CD4-positive, alpha-beta memory T cell (primary cell): Measurements from ENCODE around the gene MCM9. TPM values are rescaled to one million over a fixed set of nuclear protein-coding genes. Genes with fewer than 3 reads are reported as not detected.

Source experiments
- CTCF ChIA-PET: fragments of 350-600 bp; sonication (Branson Sonifier 250); formaldehyde crosslinking; loops from one replicate; lab custom pipeline; 2021; ENCODE audit warnings: inconsistent platforms; ENCODE audit not compliant: partially characterized antibody; lab: Charles Lee
- POLR2A ChIA-PET: fragments of 350-600 bp; sonication (Branson Sonifier 250); formaldehyde crosslinking; loops from one replicate; lab custom pipeline; 2021; ENCODE audit not compliant: partially characterized antibody; lab: Charles Lee
- DNase-seq, 5 donors: peaks; one replicate each; pipeline versions ENCODE4 v3.0.0 to v3.0.0-alpha.2; 2020 to 2022; ENCODE audit warnings: mixed read lengths in 1 of 5
- H3K27ac ChIP-seq: one replicate; pipeline ENCODE4 v1.7.0; 2013; ENCODE audit warnings: low read depth, low read length
- H3K27me3 ChIP-seq: 2 replicates; pipeline ENCODE4 v1.7.0; 2013; ENCODE audit warnings: mild to moderate bottlenecking, low read length, moderate library complexity; ENCODE audit not compliant: insufficient read depth
- H3K36me3 ChIP-seq: 2 replicates; pipeline ENCODE4 v1.7.0; 2013; ENCODE audit warnings: mild to moderate bottlenecking, low read length, moderate library complexity; ENCODE audit not compliant: insufficient read depth
- H3K4me1 ChIP-seq: 2 replicates; pipeline ENCODE4 v1.7.0; 2013; ENCODE audit warnings: mild to moderate bottlenecking, low read length, moderate library complexity; ENCODE audit not compliant: insufficient read depth
- H3K4me3 ChIP-seq, 2 donors: one replicate each; pipeline ENCODE4 v1.7.0; 2013; ENCODE audit warnings: low read length in 2 of 2, mild to moderate bottlenecking in 1 of 2
- H3K9me3 ChIP-seq, 2 donors: one replicate each; pipeline ENCODE4 v1.7.0; 2013; ENCODE audit warnings: low read length in 2 of 2, control low read depth in 1 of 2; ENCODE audit not compliant: control insufficient read depth in 1 of 2
- H3K27ac Mint-ChIP-seq, 7 donors: one replicate each; pipeline ENCODE4 v1.8.0; 2020 to 2021; ENCODE audit warnings: mixed read lengths in 7 of 7, mild to moderate bottlenecking in 6 of 7, inconsistent platforms in 3 of 7, moderate library complexity in 3 of 7
- H3K27me3 Mint-ChIP-seq, 2 donors: one replicate each; pipeline ENCODE4 v1.8.0; 2020 to 2021; ENCODE audit warnings: mixed read lengths in 2 of 2
- H3K36me3 Mint-ChIP-seq, 2 donors: one replicate each; pipeline ENCODE4 v1.8.0; 2020 to 2021; ENCODE audit warnings: mixed read lengths in 2 of 2, inconsistent platforms in 1 of 2, mild to moderate bottlenecking in 1 of 2
- H3K4me1 Mint-ChIP-seq, 4 donors: one replicate each; pipeline ENCODE4 v1.8.0; 2020 to 2021; ENCODE audit warnings: mixed read lengths in 4 of 4, mild to moderate bottlenecking in 1 of 4
- H3K4me3 Mint-ChIP-seq, 8 donors: one replicate each; pipeline ENCODE4 v1.8.0; 2020 to 2021; ENCODE audit warnings: mixed read lengths in 8 of 8, mild to moderate bottlenecking in 7 of 8, moderate library complexity in 6 of 8, inconsistent platforms in 3 of 8
- H3K9me3 Mint-ChIP-seq, 8 donors: one replicate each; pipeline ENCODE4 v1.8.0; 2020 to 2021; ENCODE audit warnings: mixed read lengths in 8 of 8, mild to moderate bottlenecking in 5 of 8, inconsistent platforms in 3 of 8, moderate library complexity in 1 of 8
- intact Hi-C: fragments of 100-400 bp; cut with micrococcal nuclease; formaldehyde crosslinking; loops from one replicate; pipeline ENCODE4 v1.15.1; 2023
- polyA plus RNA-seq, 2 donors: library from polyadenylated mRNA; unstranded; fragments of 300-500 nt; fragmentation: Illumina TruSeq; gene quantifications; one replicate each; pipeline ENCODE4 v1.2.3, GENCODE V29; 2021
- total RNA-seq, 2 experiments: library from RNA; stranded (reverse); gene quantifications; one replicate each; pipeline ENCODE4 v1.2.3, GENCODE V29; 2021

The MCM9 gene
- total and polyA plus RNA-seq, 4 experiments from 2014 or later, result 11.2 to 36.6 (median 24.5) TPM

- H3K27ac Mint-ChIP-seq, result no peak overlapping the region
- no peaks in the 10 kb centered on the region for H3K9me3 Mint-ChIP-seq
- no peak for DNase-seq
- no peaks in the 10 kb centered on the region for H3K27me3 ChIP-seq
- ChIA-PET POLR2A (no interaction called here), CTCF (interaction anchor here (14.2 kb wide), 1 partner anchor 139 kb away, joined by 245 read pairs; no protein-coding TSS in a partner anchor)
- no peak overlapping the region for H3K27ac ChIP-seq
- H3K36me3 Mint-ChIP-seq, result peaks cover 0 to 3% of the 10 kb centered on the region in 2 donors
- H3K4me1 ChIP-seq, result no peaks in the 10 kb centered on the region
- no peak overlapping the region for H3K4me3 Mint-ChIP-seq
- H3K27me3 Mint-ChIP-seq, result no peaks in the 10 kb centered on the region
- H3K36me3 ChIP-seq, result no peaks in the 10 kb centered on the region
- H3K4me3 ChIP-seq, result no peak overlapping the region
- no peaks in the 10 kb centered on the region for H3K9me3 ChIP-seq
- H3K4me1 Mint-ChIP-seq, result no peaks in the 10 kb centered on the region
- intact Hi-C loops, result no loop called here
These were observed 35.9 kb upstream of the MCM9 start for GRCh38 chr6:118970866-118971265.

GRCh38 chr6:118968416-118968815, 33.5 kb upstream of the MCM9 start:
- no peaks in the 10 kb centered on the region for H3K4me1 ChIP-seq
- peak in 3 of 5 donors; percentile 2 to 9 (median 2) for DNase-seq
- ChIA-PET POLR2A (no interaction called here), CTCF (interaction anchor here (1.1 to 14.2 kb wide), 2 partner anchors 131 to 141 kb away, joined by 3 to 245 read pairs; no protein-coding TSS in a partner anchor)
- Mint-ChIP-seq H3K27me3 (no peaks in the 10 kb centered on the region), H3K27ac (no peak overlapping the region), H3K36me3 (no peaks in the 10 kb centered on the region), H3K4me3 (no peak overlapping the region), H3K9me3 (no peaks in the 10 kb centered on the region), H3K4me1 (no peaks in the 10 kb centered on the region)
- no peak overlapping the region for H3K27ac ChIP-seq
- no peaks in the 10 kb centered on the region for H3K36me3 ChIP-seq
- no peaks in the 10 kb centered on the region for H3K9me3 ChIP-seq
- no peak overlapping the region for H3K4me3 ChIP-seq
- H3K27me3 ChIP-seq, result no peaks in the 10 kb centered on the region
- intact Hi-C loops, result loop anchor here (1.0 to 10.0 kb wide), 2 partner anchors 142 to 684 kb away; no protein-coding TSS in a partner anchor

DNA sequence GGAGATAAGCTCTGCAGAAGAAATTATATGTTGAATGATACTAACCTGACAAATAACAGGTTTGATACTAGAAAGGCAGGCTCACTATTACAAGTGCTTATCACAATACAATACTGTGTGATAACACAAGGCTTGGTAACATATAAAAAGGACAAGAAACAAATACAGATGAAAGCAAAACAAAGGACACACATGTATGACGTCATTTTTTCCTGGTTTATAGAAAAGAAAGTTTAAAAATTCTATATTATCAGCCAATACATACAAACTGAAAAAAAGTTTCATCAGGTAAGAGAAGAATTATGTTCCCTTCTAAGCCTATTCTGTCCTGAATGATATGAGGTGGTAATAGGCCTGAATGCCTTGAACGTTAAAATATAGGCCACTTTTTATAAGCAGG, 32.3 kb upstream of the MCM9 start:
- ChIA-PET CTCF (interaction anchor here (14.2 kb wide), 1 partner anchor 142 kb away, joined by 245 read pairs; no protein-coding TSS in a partner anchor), POLR2A (no interaction called here)
- no peaks in the 10 kb centered on the region for H3K36me3 ChIP-seq
- H3K27me3 ChIP-seq, result no peaks in the 10 kb centered on the region
- intact Hi-C loops, result loop anchor here (10.0 kb wide), 1 partner anchor 682 kb away; no protein-coding TSS in a partner anchor
- no peak overlapping the region for H3K27ac Mint-ChIP-seq
- H3K4me3 Mint-ChIP-seq, result no peak overlapping the region
- H3K4me1 Mint-ChIP-seq, result no peaks in the 10 kb centered on the region
- H3K27me3 Mint-ChIP-seq, result no peaks in the 10 kb centered on the region
- H3K4me3 ChIP-seq, result no peak overlapping the region
- DNase-seq, result no peak
- no peak overlapping the region for H3K27ac ChIP-seq
- H3K36me3 Mint-ChIP-seq, result no peaks in the 10 kb centered on the region
- no peaks in the 10 kb centered on the region for H3K4me1 ChIP-seq
- no peaks in the 10 kb centered on the region for H3K9me3 Mint-ChIP-seq
- no peaks in the 10 kb centered on the region for H3K9me3 ChIP-seq

GRCh38 chr6:118965843-118966370, 30.9 kb upstream of the MCM9 start:
- Mint-ChIP-seq H3K27ac (peak overlapping the region in 2 of 7 donors; percentile 55 to 59), H3K4me3 (no peak overlapping the region), H3K27me3 (no peaks in the 10 kb centered on the region), H3K4me1 (no peaks in the 10 kb centered on the region), H3K36me3 (no peaks in the 10 kb centered on the region), H3K9me3 (no peaks in the 10 kb centered on the region)
- Histone ChIP-seq H3K27me3 (no peaks in the 10 kb centered on the region), H3K27ac (no peak overlapping the region), H3K4me1 (no peaks in the 10 kb centered on the region), H3K9me3 (no peaks in the 10 kb centered on the region), H3K36me3 (no peaks in the 10 kb centered on the region), H3K4me3 (no peak overlapping the region)
- no peak for DNase-seq
- intact Hi-C loops, result loop anchor here (10.0 kb wide), 1 partner anchor 681 kb away; no protein-coding TSS in a partner anchor
- ChIA-PET CTCF (interaction anchor here (0.7 to 14.2 kb wide), 2 partner anchors 136 to 144 kb away, joined by 3 to 245 read pairs; no protein-coding TSS in a partner anchor), POLR2A (no interaction called here)

GRCh38 chr6:118965371-118965770, 30.4 kb upstream of the MCM9 start:
- Mint-ChIP-seq H3K27ac (no peak overlapping the region), H3K9me3 (no peaks in the 10 kb centered on the region), H3K4me1 (no peaks in the 10 kb centered on the region), H3K27me3 (no peaks in the 10 kb centered on the region), H3K36me3 (no peaks in the 10 kb centered on the region), H3K4me3 (no peak overlapping the region)
- DNase-seq, result no peak
- H3K9me3 ChIP-seq, result no peaks in the 10 kb centered on the region
- intact Hi-C loops, result loop anchor here (10.0 kb wide), 1 partner anchor 681 kb away; no protein-coding TSS in a partner anchor
- no peaks in the 10 kb centered on the region for H3K4me1 ChIP-seq
- no peaks in the 10 kb centered on the region for H3K27me3 ChIP-seq
- H3K36me3 ChIP-seq, result no peaks in the 10 kb centered on the region
- no peak overlapping the region for H3K4me3 ChIP-seq
- POLR2A ChIA-PET, result no interaction called here
- H3K27ac ChIP-seq, result no peak overlapping the region
- CTCF ChIA-PET, result interaction anchor here (0.7 to 14.2 kb wide), 2 partner anchors 137 to 144 kb away, joined by 3 to 245 read pairs; no protein-coding TSS in a partner anchor

GRCh38 chr6:118963003-118963402, 28.0 kb upstream of the MCM9 start:
- Histone ChIP-seq H3K4me1 (no peaks in the 10 kb centered on the region), H3K27ac (no peak overlapping the region), H3K4me3 (no peak overlapping the region), H3K36me3 (no peaks in the 10 kb centered on the region), H3K9me3 (no peaks in the 10 kb centered on the region), H3K27me3 (no peaks in the 10 kb centered on the region)
- ChIA-PET CTCF (interaction anchor here (0.7 to 14.2 kb wide), 9 partner anchors 28 to 451 kb away, joined by 3 to 245 read pairs (median 4); no protein-coding TSS in a partner anchor), POLR2A (interaction anchor here (2.0 kb wide), 1 partner anchor 147 kb away, joined by 10 read pairs; no protein-coding TSS in a partner anchor)
- no peak overlapping the region for H3K27ac Mint-ChIP-seq
- DNase-seq, result peak in 3 of 5 donors; percentile 4 to 16 (median 12)
- intact Hi-C loops, result loop anchor here (1.0 to 10.0 kb wide), 2 partner anchors 147 to 678 kb away; no protein-coding TSS in a partner anchor
- no peaks in the 10 kb centered on the region for H3K9me3 Mint-ChIP-seq
- H3K4me1 Mint-ChIP-seq, result peaks cover 0 to 6% (median 4%) of the 10 kb centered on the region in 4 donors
- H3K4me3 Mint-ChIP-seq, result no peak overlapping the region
- H3K36me3 Mint-ChIP-seq, result no peaks in the 10 kb centered on the region
- H3K27me3 Mint-ChIP-seq, result no peaks in the 10 kb centered on the region

DNA sequence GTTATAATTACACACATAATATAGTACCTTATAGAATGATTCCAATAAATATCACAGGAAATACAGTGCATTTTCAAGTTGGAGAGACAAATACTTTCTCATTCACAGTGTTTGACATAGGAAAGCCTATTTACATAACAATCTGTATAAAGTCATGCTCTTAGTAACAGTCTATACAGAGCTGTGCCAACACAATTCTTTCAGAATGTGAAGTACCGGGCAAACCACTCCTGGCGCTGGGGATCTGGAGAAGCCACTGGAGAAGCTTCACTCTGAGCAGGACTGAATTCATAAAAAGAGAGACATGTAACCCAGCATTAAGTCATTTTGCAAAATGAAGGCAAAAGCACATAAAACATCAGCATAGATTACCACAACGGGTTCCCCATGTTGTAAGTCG, 24.9 kb upstream of the MCM9 start:
- Mint-ChIP-seq H3K27me3 (no peaks in the 10 kb centered on the region), H3K36me3 (no peaks in the 10 kb centered on the region), H3K27ac (peak overlapping the region in 2 of 7 donors; percentile 18 to 27), H3K9me3 (no peaks in the 10 kb centered on the region), H3K4me1 (peaks cover 0 to 6% (median 4%) of the 10 kb centered on the region in 4 donors), H3K4me3 (no peak overlapping the region)
- DNase-seq, result no peak
- H3K4me3 ChIP-seq, result no peak overlapping the region
- POLR2A ChIA-PET, result no interaction called here
- H3K4me1 ChIP-seq, result no peaks in the 10 kb centered on the region
- intact Hi-C loops, result loop anchor here (10.0 kb wide), 1 partner anchor 675 kb away; no protein-coding TSS in a partner anchor
- H3K36me3 ChIP-seq, result no peaks in the 10 kb centered on the region
- CTCF ChIA-PET, result interaction anchor here (1.1 to 2.8 kb wide), 2 partner anchors 10 to 150 kb away, joined by 3 to 17 read pairs; no protein-coding TSS in a partner anchor
- H3K9me3 ChIP-seq, result no peaks in the 10 kb centered on the region
- no peak overlapping the region for H3K27ac ChIP-seq
- no peaks in the 10 kb centered on the region for H3K27me3 ChIP-seq
